Sciatic nerve (tissue), 2 donors: ENCODE results near the gene PHF21A. TPM values are rescaled to one million over a fixed set of nuclear protein-coding genes. Genes with fewer than 3 reads are reported as not detected.
"Not testable (repeated sequence)": the region's sequence is repeated elsewhere in the genome, so short reads cannot be mapped to it uniquely, and the experiment has no call there.

Source experiments
- ATAC-seq: fragments of 200-7000 bp; cut with Tn5 transposase; one replicate; pipeline ENCODE4 v1.9.1; 2020; ENCODE audit warnings: mild to moderate bottlenecking, moderate library complexity
- DNase-seq: peaks from one replicate; pipeline ENCODE4 v3.0.0-alpha.2; 2020; ENCODE audit warnings: low spot score
- intact Hi-C: fragments of 100-400 bp; cut with DNase I; formaldehyde crosslinking; loops from one replicate; pipeline ENCODE4 v1.14.2; 2022
- total RNA-seq: library from RNA; stranded (reverse); fragmentation: NEBNext Ultra II Directional; extraction: Animal tissue kit (Norgen Biotek cat#: 25700); gene quantifications from one replicate; pipeline ENCODE4 v1.2.1, GENCODE V29; 2021
- donor health status: DM: no; HTN: no; CAD: no.
- donor health status: DM: no; HTN: no; CAD: no.

PHF21A gene
- total RNA-seq, 1 donor from 2014 or later = 82.2 TPM

GRCh38 chr11:46048198-46048597, 73.1 kb downstream of the PHF21A start:
- ATAC-seq = no peak
- no peak for DNase-seq
- intact Hi-C loops = no loop called here

- ATAC-seq = no peak
- intact Hi-C loops = no loop called here
- no peak for DNase-seq
Measured at GRCh38 chr11:46047520-46047919, 73.7 kb downstream of the PHF21A start.

GRCh38 chr11:46045811-46046210, 75.4 kb downstream of the PHF21A start:
- DNase-seq (no peak), ATAC-seq (no peak)
- intact Hi-C loops = no loop called here

GRCh38 chr11:46044601-46045000, 76.7 kb downstream of the PHF21A start:
- DNase-seq = no peak
- intact Hi-C loops = no loop called here
- ATAC-seq = no peak

GRCh38 chr11:46039990-46040389, 81.3 kb downstream of the PHF21A start:
- DNase-seq (no peak), ATAC-seq (peak; percentile 81)
- intact Hi-C loops = no loop called here

- no peak for DNase-seq
- no peak for ATAC-seq
- intact Hi-C loops = no loop called here
Measured at GRCh38 chr11:46038529-46038928, 82.7 kb downstream of the PHF21A start.

- intact Hi-C loops = no loop called here
- ATAC-seq = no peak
- no peak for DNase-seq
Measured at GRCh38 chr11:46036969-46037368, 84.3 kb downstream of the PHF21A start.

- intact Hi-C loops = no loop called here
- DNase-seq = no peak
- no peak for ATAC-seq
Measured at GRCh38 chr11:46036009-46036408, 85.2 kb downstream of the PHF21A start.

- DNase-seq = no peak
- intact Hi-C loops = no loop called here
- no peak for ATAC-seq
Measured at GRCh38 chr11:46034041-46034440, 87.2 kb downstream of the PHF21A start.

GRCh38 chr11:46026606-46027293, 94.5 kb downstream of the PHF21A start:
- intact Hi-C loops = no loop called here

GRCh38 chr11:46020084-46020599, 101.1 kb downstream of the PHF21A start:
- ATAC-seq = no peak
- intact Hi-C loops = no loop called here

More at GRCh38 chr11:46026606-46027293, 94.5 kb downstream of the PHF21A start:
- DNase-seq = no peak
- ATAC-seq = no peak

GRCh38 chr11:46018651-46019050, 102.6 kb downstream of the PHF21A start:
- intact Hi-C loops = no loop called here
- DNase-seq = no peak
- no peak for ATAC-seq

More at GRCh38 chr11:46020084-46020599, 101.1 kb downstream of the PHF21A start:
- no peak for DNase-seq

GRCh38 chr11:46017341-46017740, 103.9 kb downstream of the PHF21A start:
- ATAC-seq (no peak), DNase-seq (no peak)
- intact Hi-C loops = no loop called here

GRCh38 chr11:46015941-46016340, 105.3 kb downstream of the PHF21A start:
- DNase-seq (no peak), ATAC-seq (no peak)
- intact Hi-C loops = no loop called here

GRCh38 chr11:46014168-46014567, 107.1 kb downstream of the PHF21A start:
- intact Hi-C loops, DNase-seq, ATAC-seq: not testable (repeated sequence)

GRCh38 chr11:46012185-46012584, 109.1 kb downstream of the PHF21A start:
- DNase-seq (no peak), ATAC-seq (peak; percentile 48)
- intact Hi-C loops = no loop called here

GRCh38 chr11:46010100-46010499, 111.2 kb downstream of the PHF21A start:
- intact Hi-C loops = no loop called here
- ATAC-seq (no peak), DNase-seq (no peak)

GRCh38 chr11:46009647-46010046, 111.6 kb downstream of the PHF21A start:
- DNase-seq = no peak
- intact Hi-C loops = loop anchor here (10.0 kb wide), 1 partner anchor 135 kb away; no protein-coding TSS in a partner anchor
- no peak for ATAC-seq

GRCh38 chr11:46006418-46007070, 114.7 kb downstream of the PHF21A start:
- intact Hi-C loops = loop anchor here (10.0 kb wide), 1 partner anchor 132 kb away; no protein-coding TSS in a partner anchor
- DNase-seq = no peak
- ATAC-seq = peak; percentile 86

GRCh38 chr11:46003572-46003971, 117.7 kb downstream of the PHF21A start:
- peak; percentile 55 for ATAC-seq
- no peak for DNase-seq
- intact Hi-C loops = loop anchor here (10.0 kb wide), 1 partner anchor 129 kb away; no protein-coding TSS in a partner anchor
